Measurements from ENCODE around the gene TARS1.

The TARS1 gene

GRCh38 chr5:33440482-33441240 is at the start of gene TARS1:
Gene TARS1 (plus strand): TSS chr5:33440965. CDS start chr5:33441087, 122 bp downstream.
- peak; percentile 99 for DNase-seq (ENCODE audit: low spot score)

GRCh38 chr5:33398501-33398900 is 42.3 kb upstream of the TARS1 start:
- DNase-seq (ENCODE audit: low spot score), result no peak

- DNase-seq (ENCODE audit: low spot score), result no peak
Measured at GRCh38 chr5:33400675-33401074, 40.1 kb upstream of the TARS1 start.

GRCh38 chr5:33401482-33402390 is 39.0 kb upstream of the TARS1 start:
- DNase-seq (ENCODE audit: low spot score), result no peak

GRCh38 chr5:33403187-33403586 is 37.6 kb upstream of the TARS1 start:
- DNase-seq (ENCODE audit: low spot score), result no peak

- DNase-seq (ENCODE audit: low spot score), result no peak
Measured at GRCh38 chr5:33408816-33409215, 31.9 kb upstream of the TARS1 start.

GRCh38 chr5:33409435-33410170 is 31.2 kb upstream of the TARS1 start:
- no peak for DNase-seq (ENCODE audit: low spot score)

- DNase-seq (ENCODE audit: low spot score), result no peak
Measured at GRCh38 chr5:33410221-33410620, 30.5 kb upstream of the TARS1 start.

- no peak for DNase-seq (ENCODE audit: low spot score)
Measured at GRCh38 chr5:33411498-33411897, 29.3 kb upstream of the TARS1 start.

- DNase-seq (ENCODE audit: low spot score), result no peak
Measured at GRCh38 chr5:33415811-33416354, 24.9 kb upstream of the TARS1 start.

GRCh38 chr5:33417632-33418031 is 23.1 kb upstream of the TARS1 start:
- DNase-seq (ENCODE audit: low spot score), result no peak

GRCh38 chr5:33420946-33421345 is 19.8 kb upstream of the TARS1 start:
- DNase-seq (ENCODE audit: low spot score), result no peak

- no peak for DNase-seq (ENCODE audit: low spot score)
Measured at GRCh38 chr5:33422191-33422590, 18.6 kb upstream of the TARS1 start.

GRCh38 chr5:33423018-33423630 is 17.6 kb upstream of the TARS1 start:
- peak; percentile 15 for DNase-seq (ENCODE audit: low spot score)

GRCh38 chr5:33425314-33425713 is 15.5 kb upstream of the TARS1 start:
- DNase-seq (ENCODE audit: low spot score), result no peak

GRCh38 chr5:33430983-33431382 is 9.8 kb upstream of the TARS1 start:
- no peak for DNase-seq (ENCODE audit: low spot score)

GRCh38 chr5:33432656-33433055 is 8.1 kb upstream of the TARS1 start:
- DNase-seq (ENCODE audit: low spot score), result no peak

GRCh38 chr5:33433303-33434240 is 7.2 kb upstream of the TARS1 start:
- no peak for DNase-seq (ENCODE audit: low spot score)

GRCh38 chr5:33435893-33436490 is 4.8 kb upstream of the TARS1 start:
- DNase-seq (ENCODE audit: low spot score), result peak; percentile 74

GRCh38 chr5:33438996-33439395 is 1.8 kb upstream of the TARS1 start:
- DNase-seq (ENCODE audit: low spot score), result no peak

Measured in globus pallidus (tissue), 1 donor.